Uterus (tissue), 2 donors: ENCODE data around the gene STYK1.

Experiments
- POLR2A ChIP-seq, 2 donors: fragments of 450-650 bp; IDR thresholded peaks; one replicate each; pipeline ENCODE4 v1.6.1; 2016; ENCODE audit warnings: antibody characterized with exemption in 2 of 2, mild to moderate bottlenecking in 1 of 2, moderate library complexity in 1 of 2
- TF ChIP-seq, protein P1 (sequence below), 4 experiments: fragments of 200-600 bp in 2 of 4; fragments of 450-650 bp in 2 of 4; sonication (generic) in 2 of 4; IDR thresholded peaks; one replicate each; pipeline ENCODE4 v1.5.1; 2016 to 2019; ENCODE audit warnings: antibody characterized with exemption in 4 of 4, mild to moderate bottlenecking in 2 of 4, moderate library complexity in 1 of 4

DNA sequence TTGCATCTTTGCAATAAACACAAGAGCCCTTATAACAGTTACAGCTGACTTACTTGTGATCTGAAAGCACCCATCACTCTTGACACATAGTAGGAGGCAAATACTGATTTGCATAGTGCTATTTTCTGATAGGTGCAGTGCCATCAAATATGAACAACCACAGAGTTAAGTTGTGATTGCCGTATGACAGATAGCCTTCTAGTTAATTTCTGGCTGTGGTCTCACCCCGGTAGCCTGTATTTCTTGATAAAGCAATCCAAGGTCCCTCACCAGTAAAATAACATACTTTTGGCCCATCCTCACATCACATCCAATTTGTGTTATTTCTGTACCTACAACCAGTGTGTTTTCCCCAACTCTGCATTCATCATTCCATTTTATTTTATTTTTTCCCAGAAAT is 23.3 kb upstream of the STYK1 start:
- TF ChIP-seq, protein P1, sequence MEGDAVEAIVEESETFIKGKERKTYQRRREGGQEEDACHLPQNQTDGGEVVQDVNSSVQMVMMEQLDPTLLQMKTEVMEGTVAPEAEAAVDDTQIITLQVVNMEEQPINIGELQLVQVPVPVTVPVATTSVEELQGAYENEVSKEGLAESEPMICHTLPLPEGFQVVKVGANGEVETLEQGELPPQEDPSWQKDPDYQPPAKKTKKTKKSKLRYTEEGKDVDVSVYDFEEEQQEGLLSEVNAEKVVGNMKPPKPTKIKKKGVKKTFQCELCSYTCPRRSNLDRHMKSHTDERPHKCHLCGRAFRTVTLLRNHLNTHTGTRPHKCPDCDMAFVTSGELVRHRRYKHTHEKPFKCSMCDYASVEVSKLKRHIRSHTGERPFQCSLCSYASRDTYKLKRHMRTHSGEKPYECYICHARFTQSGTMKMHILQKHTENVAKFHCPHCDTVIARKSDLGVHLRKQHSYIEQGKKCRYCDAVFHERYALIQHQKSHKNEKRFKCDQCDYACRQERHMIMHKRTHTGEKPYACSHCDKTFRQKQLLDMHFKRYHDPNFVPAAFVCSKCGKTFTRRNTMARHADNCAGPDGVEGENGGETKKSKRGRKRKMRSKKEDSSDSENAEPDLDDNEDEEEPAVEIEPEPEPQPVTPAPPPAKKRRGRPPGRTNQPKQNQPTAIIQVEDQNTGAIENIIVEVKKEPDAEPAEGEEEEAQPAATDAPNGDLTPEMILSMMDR (IDR thresholded peaks at IDR 0.05) = no peak
- no peak for TF ChIP-seq POLR2A (IDR thresholded peaks at IDR 0.05)
